ENCODE measurements around the gene RASGRP1.

Gene RASGRP1

GRCh38 chr15:38535491-38536200 lies 29.0 kb downstream of the RASGRP1 start:
- peak; percentile 91 for DNase-seq

- DNase-seq = no peak
Observed at GRCh38 chr15:38534691-38535090, 29.9 kb downstream of the RASGRP1 start.

GRCh38 chr15:38533926-38534325 lies 30.7 kb downstream of the RASGRP1 start:
- no peak for DNase-seq

- no peak for DNase-seq
Observed at GRCh38 chr15:38533416-38533915, 31.1 kb downstream of the RASGRP1 start.

- no peak for DNase-seq
Observed at GRCh38 chr15:38532728-38533127, 31.9 kb downstream of the RASGRP1 start.

- DNase-seq = peak; percentile 83
Observed at GRCh38 chr15:38531509-38531908, 33.1 kb downstream of the RASGRP1 start.

- no peak for DNase-seq
Observed at GRCh38 chr15:38530113-38530512, 34.5 kb downstream of the RASGRP1 start.

- DNase-seq = peak; percentile 75
Observed at GRCh38 chr15:38528294-38528693, 36.3 kb downstream of the RASGRP1 start.

GRCh38 chr15:38526158-38526557 lies 38.5 kb downstream of the RASGRP1 start:
- DNase-seq = no peak

GRCh38 chr15:38525489-38525888 lies 39.1 kb downstream of the RASGRP1 start:
- DNase-seq = no peak

- DNase-seq = peak; percentile 47
Observed at GRCh38 chr15:38524156-38524555, 40.5 kb downstream of the RASGRP1 start.

- no peak for DNase-seq
Observed at GRCh38 chr15:38522922-38523321, 41.7 kb downstream of the RASGRP1 start.

GRCh38 chr15:38521316-38521715 lies 43.3 kb downstream of the RASGRP1 start:
- DNase-seq = no peak

- DNase-seq = peak; percentile 70
Observed at GRCh38 chr15:38520035-38520434, 44.6 kb downstream of the RASGRP1 start.

- no peak for DNase-seq
Observed at GRCh38 chr15:38518084-38518483, 46.5 kb downstream of the RASGRP1 start.

- DNase-seq = peak; percentile 58
Observed at GRCh38 chr15:38517312-38517975, 47.2 kb downstream of the RASGRP1 start.

GRCh38 chr15:38516626-38517025 lies 48.0 kb downstream of the RASGRP1 start:
- DNase-seq = no peak

GRCh38 chr15:38514601-38515000 lies 50.0 kb downstream of the RASGRP1 start:
- DNase-seq = peak; percentile 27

GRCh38 chr15:38512901-38513300 lies 51.7 kb downstream of the RASGRP1 start:
- no peak for DNase-seq

GRCh38 chr15:38509152-38509551 lies 55.5 kb downstream of the RASGRP1 start:
- DNase-seq = peak; percentile 52

- no peak for DNase-seq
Observed at GRCh38 chr15:38508647-38509046, 56.0 kb downstream of the RASGRP1 start.

GRCh38 chr15:38507570-38507969 lies 57.0 kb downstream of the RASGRP1 start:
- DNase-seq = no peak

- no peak for DNase-seq
Observed at GRCh38 chr15:38506997-38507396, 57.6 kb downstream of the RASGRP1 start.

Measured in fibroblast of skin of back (primary cell).